Panc1 (cell line): ENCODE measurements around the gene HSPA1L. TPM values are rescaled to one million over a fixed set of nuclear protein-coding genes. Genes with fewer than 3 reads are reported as not detected.
A peak's percentile ranks its signal among the peaks of the same experiment; 100 is the strongest.

Experiments
- ATAC-seq: fragments of 200-7000 bp; cut with Tn5 transposase; 2 replicates; pipeline ENCODE4 v1.9.1; 2020; ENCODE audit warnings: mild to moderate bottlenecking, moderate library complexity
- BruUV-seq: library from RNA; stranded (reverse); fragments of 400-500 nt; replicated peaks from 2 replicates; lab custom pipeline; 2021; lab: Mats Ljungman, UMichigan
- CTCF ChIA-PET: fragments of 300-600 bp; sonication (Branson Sonifier 250); formaldehyde crosslinking; loops from one replicate; lab custom pipeline; 2022; ENCODE audit warnings: antibody characterized with exemption; lab: Charles Lee
- POLR2A ChIA-PET: fragments of 300-600 bp; sonication (Branson Sonifier 250); formaldehyde crosslinking; loops from one replicate; lab custom pipeline; 2022; ENCODE audit warnings: antibody characterized with exemption; lab: Charles Lee
- DNase-seq: peaks from one replicate; pipeline ENCODE4 v3.0.0-alpha.2; 2010; ENCODE audit warnings: low read depth, low spot score
- H3K27ac ChIP-seq: 2 replicates; pipeline ENCODE4 v1.5.1; 2011; ENCODE audit warnings: mild to moderate bottlenecking, low read length, inconsistent platforms
- H3K27me3 ChIP-seq: fragments of 200-500 bp; sonication (Bioruptor generic); 2 replicates; pipeline ENCODE4 v1.6.0; 2014; ENCODE audit warnings: low read length, inconsistent platforms; ENCODE audit not compliant: control insufficient read depth, insufficient read depth
- H3K36me3 ChIP-seq: fragments of 200-500 bp; sonication (Bioruptor generic); 2 replicates; pipeline ENCODE4 v1.5.1; 2014; ENCODE audit warnings: inconsistent platforms, mild to moderate bottlenecking, low read length, moderate library complexity; ENCODE audit not compliant: control insufficient read depth, insufficient read depth
- H3K4me1 ChIP-seq: 2 replicates; pipeline ENCODE4 v1.5.1; 2011; ENCODE audit warnings: inconsistent platforms, mild to moderate bottlenecking, low read length, moderate library complexity; ENCODE audit not compliant: control insufficient read depth, insufficient read depth
- H3K4me3 ChIP-seq, 2 experiments: 2 replicates each; pipeline ENCODE4 v1.5.1; 2011 to 2012; ENCODE audit warnings: low read depth in 2 of 2, low read length in 2 of 2, mild to moderate bottlenecking in 2 of 2, inconsistent platforms in 1 of 2, moderate library complexity in 1 of 2
- H3K9me3 ChIP-seq: fragments of 200-500 bp; sonication (Bioruptor generic); 2 replicates; pipeline ENCODE4 v1.5.1; 2014; ENCODE audit warnings: low read depth, mild to moderate bottlenecking, inconsistent platforms, low read length, moderate library complexity; ENCODE audit not compliant: control insufficient read depth, insufficient read depth
- CTCF ChIP-seq: fragments of 450-650 bp; IDR thresholded peaks from 2 replicates; pipeline ENCODE4 v1.5.1; 2017; ENCODE audit warnings: mild to moderate bottlenecking
- POLR2AphosphoS5 ChIP-seq: IDR thresholded peaks from 2 replicates; pipeline ENCODE4 v1.6.1; 2012; ENCODE audit warnings: mild to moderate bottlenecking, low read depth, low read length, moderate library complexity
- SIN3A ChIP-seq: IDR thresholded peaks from 2 replicates; pipeline ENCODE4 v1.6.1; 2012; ENCODE audit warnings: low read depth, mild to moderate bottlenecking, low read length, moderate library complexity, borderline replicate concordance; ENCODE audit not compliant: insufficient read depth
- TCF7L2 ChIP-seq: IDR thresholded peaks from 2 replicates; pipeline ENCODE4 v1.6.1; 2011; ENCODE audit warnings: mild to moderate bottlenecking, low read depth, low read length, inconsistent platforms
- in situ Hi-C: cut with HindIII; loops from 2 replicates; pipeline ENCODE4 v1.10.0; 2016; ENCODE audit warnings: low sequenced_read_pairs, low pct_unique_long_range_greater_than_20kb
- intact Hi-C: fragments of 100-400 bp; cut with micrococcal nuclease; formaldehyde crosslinking; loops from one replicate; pipeline ENCODE4 v1.10.0; 2022; ENCODE audit not compliant: unreplicated experiment
- total RNA-seq: library from RNA; stranded (reverse); gene quantifications from one replicate; pipeline ENCODE4 v1.2.1, GENCODE V29; 2021; ENCODE audit not compliant: unreplicated experiment
- TF ChIP-seq, protein P1 (sequence below), 2 experiments: IDR thresholded peaks; 2 replicates each; pipeline ENCODE4 v1.6.1; 2011 to 2012; ENCODE audit warnings: low read depth in 2 of 2, control low read depth in 1 of 2, low read length in 1 of 2, mild to moderate bottlenecking in 1 of 2, moderate library complexity in 1 of 2; ENCODE audit not compliant: insufficient read depth in 1 of 2

Gene HSPA1L
- total RNA-seq, 1 experiment from 2014 or later: 2.8 TPM

- no TSS peak for BruUV-seq
- intact Hi-C loops: loop anchor here (5.0 to 10.0 kb wide), 2 partner anchors 55 to 88 kb away; partner anchors contain the start of genes HSPA1B and LY6G5C
- Histone ChIP-seq H3K9me3 (no peaks in the 10 kb centered on the region), H3K27ac (no peak overlapping the region), H3K4me3 (no peak overlapping the region), H3K36me3 (no peaks in the 10 kb centered on the region), H3K4me1 (no peaks in the 10 kb centered on the region), H3K27me3 (no peaks in the 10 kb centered on the region)
- ATAC-seq (peak; percentile 82), DNase-seq (no peak)
- TF ChIP-seq CTCF (peak; percentile 94), TCF7L2 (no peak)
- in situ Hi-C loops: no loop called here
- ChIA-PET POLR2A (interaction anchor here (0.9 kb wide), 1 partner anchor 283 kb away, joined by 5 read pairs; no protein-coding TSS in a partner anchor), CTCF (interaction anchor here (0.6 to 1.4 kb wide), 7 partner anchors 31 to 223 kb away, joined by 3 to 7 read pairs (median 3); partner anchors contain the start of gene ATP6V1G2)
These were observed 45.3 kb downstream of the HSPA1L start for GRCh38 chr6:31769684-31770371.

- Histone ChIP-seq H3K4me3 (no peak overlapping the region), H3K4me1 (no peaks in the 10 kb centered on the region), H3K36me3 (no peaks in the 10 kb centered on the region), H3K9me3 (no peaks in the 10 kb centered on the region), H3K27ac (no peak overlapping the region), H3K27me3 (no peaks in the 10 kb centered on the region)
- CTCF ChIA-PET: interaction anchor here (0.7 to 1.4 kb wide), 2 partner anchors 13 to 222 kb away, joined by 3 to 4 read pairs; partner anchors contain the start of gene ATP6V1G2
- intact Hi-C loops (no loop called here), in situ Hi-C loops (no loop called here)
- BruUV-seq: no TSS peak
- ATAC-seq (no peak), DNase-seq (no peak)
- POLR2A ChIA-PET: no interaction called here
- TF ChIP-seq SIN3A: no peak
- TF ChIP-seq TCF7L2: no peak
- TF ChIP-seq, protein P1, sequence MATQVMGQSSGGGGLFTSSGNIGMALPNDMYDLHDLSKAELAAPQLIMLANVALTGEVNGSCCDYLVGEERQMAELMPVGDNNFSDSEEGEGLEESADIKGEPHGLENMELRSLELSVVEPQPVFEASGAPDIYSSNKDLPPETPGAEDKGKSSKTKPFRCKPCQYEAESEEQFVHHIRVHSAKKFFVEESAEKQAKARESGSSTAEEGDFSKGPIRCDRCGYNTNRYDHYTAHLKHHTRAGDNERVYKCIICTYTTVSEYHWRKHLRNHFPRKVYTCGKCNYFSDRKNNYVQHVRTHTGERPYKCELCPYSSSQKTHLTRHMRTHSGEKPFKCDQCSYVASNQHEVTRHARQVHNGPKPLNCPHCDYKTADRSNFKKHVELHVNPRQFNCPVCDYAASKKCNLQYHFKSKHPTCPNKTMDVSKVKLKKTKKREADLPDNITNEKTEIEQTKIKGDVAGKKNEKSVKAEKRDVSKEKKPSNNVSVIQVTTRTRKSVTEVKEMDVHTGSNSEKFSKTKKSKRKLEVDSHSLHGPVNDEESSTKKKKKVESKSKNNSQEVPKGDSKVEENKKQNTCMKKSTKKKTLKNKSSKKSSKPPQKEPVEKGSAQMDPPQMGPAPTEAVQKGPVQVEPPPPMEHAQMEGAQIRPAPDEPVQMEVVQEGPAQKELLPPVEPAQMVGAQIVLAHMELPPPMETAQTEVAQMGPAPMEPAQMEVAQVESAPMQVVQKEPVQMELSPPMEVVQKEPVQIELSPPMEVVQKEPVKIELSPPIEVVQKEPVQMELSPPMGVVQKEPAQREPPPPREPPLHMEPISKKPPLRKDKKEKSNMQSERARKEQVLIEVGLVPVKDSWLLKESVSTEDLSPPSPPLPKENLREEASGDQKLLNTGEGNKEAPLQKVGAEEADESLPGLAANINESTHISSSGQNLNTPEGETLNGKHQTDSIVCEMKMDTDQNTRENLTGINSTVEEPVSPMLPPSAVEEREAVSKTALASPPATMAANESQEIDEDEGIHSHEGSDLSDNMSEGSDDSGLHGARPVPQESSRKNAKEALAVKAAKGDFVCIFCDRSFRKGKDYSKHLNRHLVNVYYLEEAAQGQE (IDR thresholded peaks at IDR 0.05; ENCODE audit: insufficient read depth in 1 of 2, low read depth in 2 of 2, low read length in 1 of 2): no peak
- no peak for TF ChIP-seq CTCF
- no peak for TF ChIP-seq POLR2AphosphoS5
These were observed 46.5 kb downstream of the HSPA1L start for GRCh38 chr6:31768363-31769257.
